ENCODE data around the gene FAM72B.
"Not testable (repeated sequence)": the region's sequence is repeated elsewhere in the genome, so short reads cannot be mapped to it uniquely, and the experiment has no call there.

Gene FAM72B

DNA sequence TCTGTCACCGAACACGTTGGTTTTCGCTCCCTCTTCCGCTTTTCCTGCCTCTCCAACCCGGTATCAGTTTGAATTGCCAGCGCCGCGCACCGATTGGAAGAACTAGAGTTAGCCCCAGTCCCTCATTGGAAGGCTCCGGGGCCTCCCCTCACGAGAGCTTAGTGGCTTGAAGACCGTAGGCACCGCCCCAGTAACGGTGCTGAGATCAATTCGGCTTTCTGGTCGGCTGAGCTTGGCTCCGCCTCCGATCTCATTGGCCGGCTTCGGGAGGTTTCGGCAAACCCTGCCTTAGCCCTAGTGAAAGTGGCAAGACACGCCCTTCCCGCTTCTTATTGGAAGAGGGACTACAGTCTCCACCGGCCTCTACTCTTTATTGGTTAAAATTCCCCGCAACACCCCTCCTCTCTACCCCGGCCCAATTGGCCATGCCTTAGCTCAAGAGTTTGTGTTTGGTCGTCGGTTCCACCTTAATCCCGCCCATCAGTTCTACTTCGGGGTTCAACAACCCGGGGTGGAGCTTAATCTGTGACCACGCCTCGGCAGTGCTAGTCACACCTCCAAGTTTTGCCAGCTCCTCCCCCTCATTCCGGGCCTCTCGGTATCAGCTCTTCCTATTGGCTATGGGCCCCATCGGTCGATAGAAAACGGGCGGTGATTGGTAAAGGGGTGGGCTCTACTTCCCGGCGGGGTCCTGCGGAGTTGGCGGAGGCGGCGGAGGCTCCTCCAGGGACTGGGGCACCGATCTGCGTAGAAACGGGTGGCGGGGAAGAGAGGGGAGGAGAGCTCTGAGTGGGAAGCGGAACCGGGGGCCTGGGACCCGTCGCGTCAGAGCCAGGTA is at the start of gene FAM72B, which contains the start of gene SRGAP2C:
TSS of gene FAM72B (minus strand) at position 51 of the 838 bp plus-strand sequence. CDS start 851 bp downstream, outside the sequence.
TSS of gene SRGAP2C (plus strand) at position 686 of the 838 bp plus-strand sequence. CDS start 2,472 bp downstream, outside the sequence.
- peak within 1 kb of the TSS; percentile 41 for H3K27ac ChIP-seq
- peak; percentile 98 for DNase-seq (ENCODE audit: low read depth, low spot score)

DNA sequence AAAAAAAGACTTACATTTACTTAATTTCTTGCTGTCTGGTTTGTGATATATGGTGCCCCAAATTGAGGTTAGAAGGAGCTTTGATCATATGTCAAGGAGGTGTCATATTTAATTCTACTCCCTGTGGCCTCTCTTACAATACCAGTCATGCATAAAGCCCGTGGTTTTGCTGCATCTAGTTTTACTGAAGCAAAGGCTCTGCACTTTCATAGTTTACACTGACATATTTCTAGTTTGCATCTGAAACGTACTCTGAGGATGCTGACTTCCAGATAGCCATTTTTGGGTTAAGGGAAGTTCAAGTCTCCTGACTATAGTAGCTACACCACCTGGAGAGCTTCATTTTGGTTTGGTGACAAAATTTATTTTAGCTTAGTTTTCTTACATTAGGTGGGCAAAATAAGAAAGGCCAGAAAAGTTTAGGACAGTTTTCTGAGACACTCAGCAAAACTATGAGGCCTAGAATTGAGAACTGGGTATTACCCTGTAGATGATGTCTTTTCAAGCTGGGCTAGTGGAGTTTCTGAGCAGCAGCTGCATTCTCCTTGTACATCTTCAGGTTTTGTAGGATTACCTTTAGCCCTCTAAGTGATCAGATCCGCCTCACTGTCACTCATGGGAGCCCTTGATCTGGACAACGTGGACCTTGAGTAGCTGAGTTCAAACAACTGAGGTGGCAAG is 48.4 kb upstream of the FAM72B start:
- not testable (repeated sequence) for H3K27ac ChIP-seq; DNase-seq (ENCODE audit: low read depth, low spot score)

DNA sequence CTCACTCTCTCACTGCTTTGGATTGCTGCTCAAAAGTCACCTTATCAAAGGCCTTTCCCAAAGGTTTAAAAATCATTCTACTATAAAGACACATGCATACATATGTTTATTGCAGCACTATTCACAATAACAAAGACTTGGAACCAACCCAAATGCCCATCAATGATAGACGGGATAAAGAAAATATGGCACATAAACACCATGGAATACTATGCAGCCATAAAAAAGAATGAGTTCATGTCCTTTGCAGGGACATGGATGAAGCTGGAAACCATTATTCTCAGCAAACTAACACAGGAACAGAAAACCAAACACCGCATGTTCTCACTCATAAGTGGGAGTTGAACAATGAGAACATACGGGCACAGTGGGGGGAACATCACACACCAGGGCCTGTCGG is 46.5 kb upstream of the FAM72B start:
- DNase-seq (ENCODE audit: low read depth, low spot score); H3K27ac ChIP-seq: not testable (repeated sequence)

DNA sequence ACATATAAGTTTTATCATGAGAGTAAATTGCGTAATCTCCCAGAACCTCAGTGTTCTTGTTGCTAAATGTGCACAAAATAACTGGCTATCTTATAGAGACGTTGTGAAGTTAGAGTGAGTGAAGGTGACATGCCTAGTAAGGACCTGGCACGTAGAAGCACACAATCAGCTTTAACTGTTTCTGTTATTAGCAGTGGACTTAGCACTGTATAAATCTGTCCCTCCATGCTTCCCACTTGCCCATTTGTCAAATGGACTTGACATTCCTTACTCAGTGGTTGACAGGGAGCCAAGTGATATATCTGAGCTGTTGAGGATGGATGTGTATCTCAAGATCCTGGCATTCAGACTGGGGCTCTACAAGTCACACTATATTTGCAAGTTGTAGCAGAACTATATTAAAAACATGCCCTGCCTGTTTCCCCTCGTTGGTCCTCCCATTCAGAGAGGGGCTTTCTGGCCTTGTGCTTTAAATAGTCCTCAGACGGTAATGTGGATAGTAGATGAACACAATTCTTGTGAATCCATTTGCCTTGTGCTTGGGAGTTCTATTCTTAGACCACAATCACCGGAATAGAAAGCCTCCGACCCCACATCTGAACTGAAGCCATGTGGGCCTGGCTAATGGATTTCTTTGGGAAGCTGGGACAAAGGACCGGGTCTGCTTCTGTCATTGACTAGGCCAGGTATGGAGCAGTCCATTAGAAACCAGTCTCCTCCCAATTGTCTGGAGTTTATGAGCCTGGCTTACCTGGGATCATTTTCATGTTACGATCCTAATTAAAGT is 43.6 kb upstream of the FAM72B start:
- not testable (repeated sequence) for DNase-seq (ENCODE audit: low read depth, low spot score); H3K27ac ChIP-seq

DNA sequence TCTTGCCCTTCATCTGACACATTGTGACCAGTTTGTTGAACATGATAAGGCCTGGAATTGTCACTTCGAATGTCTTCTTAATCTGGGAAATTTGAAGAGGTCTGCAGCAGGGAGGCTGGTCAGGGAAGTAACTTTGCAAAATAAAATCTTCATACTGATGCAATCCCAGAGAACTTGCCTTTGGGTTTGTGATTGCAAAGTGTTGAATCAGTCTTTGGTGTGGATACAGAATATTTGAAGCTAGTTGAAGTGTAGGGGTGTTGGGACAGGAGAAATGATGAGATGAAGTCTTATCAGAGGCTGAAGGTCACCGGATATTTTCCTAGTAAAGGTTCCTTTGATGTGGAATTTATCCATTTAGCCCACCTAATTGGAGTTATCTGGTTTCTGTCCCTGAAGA is 42.8 kb upstream of the FAM72B start:
- DNase-seq (ENCODE audit: low read depth, low spot score), result not testable (repeated sequence)

DNA sequence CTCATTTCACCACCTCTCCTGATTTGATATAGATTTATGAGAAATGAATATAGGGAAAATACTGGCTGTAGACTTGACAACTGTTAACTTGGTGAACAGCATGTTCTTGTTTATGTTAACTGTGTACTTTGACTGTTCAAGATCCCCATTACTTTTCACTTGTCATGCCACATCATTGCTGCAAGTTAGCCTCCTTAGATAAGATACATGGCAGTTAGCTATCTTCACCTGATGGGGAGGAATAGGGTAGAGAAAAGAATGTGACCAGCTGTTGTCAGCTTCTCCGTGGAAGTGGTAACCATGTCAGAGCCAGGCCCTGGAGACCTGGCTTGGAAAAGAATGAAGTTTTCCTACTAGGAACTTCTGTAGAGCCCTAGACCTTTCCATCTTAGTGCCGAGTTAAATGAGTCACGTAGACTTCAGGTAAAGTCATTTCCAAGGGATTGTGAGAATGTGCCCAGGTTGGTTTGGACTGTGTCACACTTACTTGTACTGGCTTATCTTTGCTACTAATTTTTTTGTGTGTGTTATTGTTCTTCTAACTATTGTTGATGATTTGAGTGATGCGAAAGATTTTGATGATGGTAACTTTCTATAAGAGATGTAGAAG is 42.3 kb upstream of the FAM72B start:
- H3K27ac ChIP-seq, result not testable (repeated sequence)

More for the DNA sequence above, 42.8 kb upstream of the FAM72B start:
- H3K27ac ChIP-seq, result not testable (repeated sequence)

DNA sequence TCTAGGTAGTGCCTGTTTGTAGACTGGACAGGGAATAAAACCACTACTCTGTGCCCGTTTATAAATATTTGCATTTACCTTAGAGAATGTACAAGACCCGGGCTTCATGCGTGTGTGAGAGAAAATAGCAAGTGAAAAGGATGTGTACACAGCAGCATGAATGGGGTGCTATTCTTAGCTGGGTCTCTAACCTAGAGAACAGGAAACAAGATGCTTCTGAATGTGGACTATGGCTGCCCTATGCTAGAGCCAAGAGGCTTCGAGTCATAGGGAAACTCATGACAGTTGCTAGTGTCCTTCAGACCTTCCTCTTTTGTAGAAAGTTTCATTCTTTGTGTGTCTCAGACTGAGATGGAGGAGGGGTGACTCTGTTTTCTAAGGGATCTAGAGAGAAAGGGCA is 40.6 kb upstream of the FAM72B start:
- not testable (repeated sequence) for DNase-seq (ENCODE audit: low read depth, low spot score); H3K27ac ChIP-seq

More for the DNA sequence above, 42.3 kb upstream of the FAM72B start:
- DNase-seq (ENCODE audit: low read depth, low spot score), result not testable (repeated sequence)

DNA sequence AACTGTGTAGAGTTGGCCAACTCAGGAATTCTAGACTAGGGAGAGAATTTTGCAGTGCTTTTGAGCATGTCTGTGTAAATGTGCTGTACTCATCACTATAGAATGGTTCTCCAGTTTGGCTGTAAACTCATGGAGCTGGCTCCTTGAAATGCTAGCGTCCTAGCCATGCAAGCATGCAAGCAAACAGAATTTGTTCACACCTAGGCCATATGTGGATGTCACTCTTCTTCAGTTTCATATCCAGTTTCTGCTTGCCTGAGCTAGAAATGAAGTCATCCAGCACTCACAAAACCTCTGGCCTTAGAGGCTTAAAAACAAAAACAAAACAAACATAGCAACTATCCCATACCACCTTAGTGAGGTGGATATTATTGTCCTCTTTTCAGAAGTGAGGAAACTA is 37.6 kb upstream of the FAM72B start:
- DNase-seq (ENCODE audit: low read depth, low spot score); H3K27ac ChIP-seq: not testable (repeated sequence)

DNA sequence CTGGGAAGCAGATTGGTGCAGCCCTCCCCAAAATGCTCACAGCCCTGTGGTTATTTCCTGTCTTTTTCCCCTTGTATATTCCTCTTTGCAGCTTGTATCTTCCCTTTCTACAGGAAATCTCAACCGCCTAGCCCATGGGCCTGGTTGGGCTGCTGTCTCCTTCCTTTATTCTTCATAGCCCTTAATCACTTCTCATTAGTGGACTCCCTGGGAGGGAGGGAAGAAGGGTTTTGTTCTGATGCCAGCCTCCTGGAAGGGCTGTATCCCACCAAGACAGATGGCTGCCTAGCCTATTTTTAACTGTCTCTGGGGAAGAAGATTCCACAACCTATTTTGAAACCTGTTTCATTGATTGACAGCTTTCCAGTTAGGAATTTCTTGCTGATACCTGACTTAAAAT is 32.5 kb upstream of the FAM72B start:
- not testable (repeated sequence) for DNase-seq (ENCODE audit: low read depth, low spot score); H3K27ac ChIP-seq

DNA sequence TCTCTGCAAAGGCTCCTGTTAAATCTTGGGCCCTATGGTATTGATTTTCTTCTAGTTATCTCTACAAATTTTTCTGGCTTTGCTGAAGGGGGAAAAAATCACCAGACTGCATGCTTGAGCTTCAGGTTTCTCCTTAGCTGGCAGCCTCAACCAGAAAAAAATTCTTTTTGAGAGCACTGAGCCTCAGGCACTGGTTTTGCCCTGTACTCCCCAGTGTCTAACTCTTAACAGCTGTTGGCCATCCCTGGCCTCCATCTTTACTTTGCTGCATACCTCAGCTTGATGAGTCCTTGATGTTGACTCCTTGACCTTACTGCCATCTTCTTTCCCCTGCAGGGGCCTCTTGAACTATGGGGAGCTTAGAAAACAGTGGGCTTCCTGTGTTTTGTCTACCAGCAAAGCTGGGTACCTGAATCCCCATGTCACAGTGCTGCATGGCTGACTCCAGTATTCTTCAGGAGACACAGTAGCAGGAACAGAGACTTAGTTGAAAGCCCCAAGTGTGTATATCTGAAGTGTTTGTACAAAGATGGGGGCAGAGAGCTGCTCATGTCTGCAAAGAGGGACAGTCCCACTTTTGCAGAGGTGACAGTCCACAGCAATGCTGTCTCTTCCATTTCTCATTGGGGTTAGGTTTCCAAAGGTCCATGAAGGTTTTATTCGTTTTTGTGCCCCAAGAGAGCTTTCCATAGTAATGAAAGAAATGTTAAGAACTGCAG is 31.7 kb upstream of the FAM72B start:
- DNase-seq (ENCODE audit: low read depth, low spot score); H3K27ac ChIP-seq: not testable (repeated sequence)

DNA sequence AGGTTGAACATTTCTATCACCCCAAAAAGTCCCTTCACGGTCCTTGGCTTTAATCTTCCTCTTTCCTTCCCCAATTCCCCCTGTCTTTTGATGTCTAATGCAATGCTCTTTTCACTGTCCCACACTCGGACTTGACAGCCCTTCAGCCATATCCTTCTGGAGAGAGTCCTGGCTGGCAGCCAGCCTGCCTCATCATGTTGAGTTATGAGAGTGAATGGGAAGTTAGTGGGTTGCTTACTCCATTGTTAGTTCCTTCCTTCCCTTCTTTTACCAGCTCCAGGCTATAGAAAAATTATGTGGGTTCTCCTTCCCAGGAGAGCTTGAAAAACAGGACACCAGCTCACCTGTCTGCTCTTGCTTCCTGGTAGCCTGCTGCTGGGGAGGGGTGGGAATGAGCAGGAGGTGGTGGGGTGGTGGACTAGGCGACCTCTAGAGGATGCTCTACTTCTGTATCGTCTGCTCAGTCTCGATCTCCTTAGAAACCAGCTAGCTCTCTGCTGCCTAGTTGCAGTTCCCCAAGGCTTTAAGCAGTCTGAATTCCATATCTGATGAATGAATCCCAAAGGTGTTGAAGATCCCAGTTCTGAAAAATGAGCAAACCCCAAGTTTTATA is 30.5 kb upstream of the FAM72B start:
- H3K27ac ChIP-seq; DNase-seq (ENCODE audit: low read depth, low spot score): not testable (repeated sequence)

DNA sequence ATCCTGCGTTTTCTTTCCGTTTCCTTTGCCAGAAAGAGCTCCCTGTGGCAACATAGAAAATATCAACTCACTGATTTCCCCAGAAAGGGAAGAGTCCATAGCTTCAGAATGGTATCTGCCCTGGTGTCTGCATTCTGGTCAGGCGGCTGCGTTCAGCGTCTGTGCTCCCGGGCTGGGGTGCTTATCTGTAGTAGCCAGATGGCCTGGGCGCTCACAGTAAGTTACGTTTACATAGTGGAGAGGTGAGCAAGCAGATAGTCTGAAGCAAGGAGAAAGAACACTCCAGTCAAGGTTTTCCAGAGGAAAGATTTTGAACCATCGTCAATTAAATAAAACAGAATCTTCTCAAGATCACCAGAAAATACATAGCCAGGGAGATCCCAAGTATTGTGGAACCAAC is 29.4 kb upstream of the FAM72B start:
- DNase-seq (ENCODE audit: low read depth, low spot score); H3K27ac ChIP-seq: not testable (repeated sequence)

DNA sequence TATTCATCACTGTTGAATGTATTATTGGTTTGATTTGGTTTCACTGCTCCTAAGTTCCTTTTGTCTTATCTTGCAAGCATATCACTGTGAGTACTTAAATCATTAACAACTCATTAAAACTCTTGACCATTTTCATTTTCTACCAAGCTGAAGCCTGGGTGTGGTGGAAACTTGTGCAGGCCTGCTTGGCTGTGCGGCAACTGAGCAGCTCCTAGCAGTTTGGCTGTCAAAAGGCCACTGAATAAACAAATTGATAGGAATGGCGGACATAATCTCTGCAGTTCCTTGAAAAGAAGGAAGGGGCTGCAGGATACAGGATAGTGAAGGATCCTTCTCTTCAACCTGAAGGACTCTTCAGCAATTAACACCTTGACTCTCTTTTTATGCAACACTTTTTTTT is 26.6 kb upstream of the FAM72B start:
- not testable (repeated sequence) for H3K27ac ChIP-seq; DNase-seq (ENCODE audit: low read depth, low spot score)

DNA sequence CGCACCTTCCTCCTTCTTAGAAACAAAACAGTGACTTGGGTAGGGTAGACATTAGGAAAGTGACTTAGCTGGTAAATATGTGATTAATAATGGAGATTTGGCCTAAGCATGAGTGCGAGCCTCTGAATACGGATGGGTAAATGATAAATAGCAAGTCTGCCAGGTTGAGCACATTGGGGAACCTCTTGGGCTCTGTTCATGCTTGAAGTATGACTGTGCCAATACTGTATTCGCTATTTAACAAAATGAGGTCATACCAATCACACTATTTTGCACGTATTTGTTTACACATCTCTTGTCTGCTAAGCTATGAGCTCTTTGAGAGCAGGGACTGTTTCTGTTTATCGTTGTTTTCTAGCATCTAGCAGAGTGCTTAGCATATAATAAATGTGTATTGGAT is 24.2 kb upstream of the FAM72B start:
- not testable (repeated sequence) for DNase-seq (ENCODE audit: low read depth, low spot score); H3K27ac ChIP-seq

DNA sequence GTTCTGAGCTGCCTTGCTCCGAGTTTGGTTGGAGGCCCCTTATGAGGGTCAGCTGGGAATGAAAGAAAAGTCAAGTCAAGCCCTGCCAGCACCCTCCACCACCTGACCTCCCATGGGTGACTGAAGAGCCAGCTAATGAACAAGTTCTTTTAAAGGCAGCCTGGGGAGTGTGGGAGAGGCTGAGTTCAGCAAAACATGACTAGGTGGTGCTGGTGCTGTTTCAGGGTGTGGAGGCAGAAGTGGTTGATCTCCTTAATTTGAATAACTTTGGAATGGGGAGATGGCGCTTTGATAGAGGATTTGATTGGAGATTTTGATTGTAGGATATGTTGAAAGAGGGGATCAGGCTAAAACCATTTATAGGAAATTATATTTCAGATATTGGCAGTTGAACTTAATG is 23.2 kb upstream of the FAM72B start:
- H3K27ac ChIP-seq; DNase-seq (ENCODE audit: low read depth, low spot score): not testable (repeated sequence)

DNA sequence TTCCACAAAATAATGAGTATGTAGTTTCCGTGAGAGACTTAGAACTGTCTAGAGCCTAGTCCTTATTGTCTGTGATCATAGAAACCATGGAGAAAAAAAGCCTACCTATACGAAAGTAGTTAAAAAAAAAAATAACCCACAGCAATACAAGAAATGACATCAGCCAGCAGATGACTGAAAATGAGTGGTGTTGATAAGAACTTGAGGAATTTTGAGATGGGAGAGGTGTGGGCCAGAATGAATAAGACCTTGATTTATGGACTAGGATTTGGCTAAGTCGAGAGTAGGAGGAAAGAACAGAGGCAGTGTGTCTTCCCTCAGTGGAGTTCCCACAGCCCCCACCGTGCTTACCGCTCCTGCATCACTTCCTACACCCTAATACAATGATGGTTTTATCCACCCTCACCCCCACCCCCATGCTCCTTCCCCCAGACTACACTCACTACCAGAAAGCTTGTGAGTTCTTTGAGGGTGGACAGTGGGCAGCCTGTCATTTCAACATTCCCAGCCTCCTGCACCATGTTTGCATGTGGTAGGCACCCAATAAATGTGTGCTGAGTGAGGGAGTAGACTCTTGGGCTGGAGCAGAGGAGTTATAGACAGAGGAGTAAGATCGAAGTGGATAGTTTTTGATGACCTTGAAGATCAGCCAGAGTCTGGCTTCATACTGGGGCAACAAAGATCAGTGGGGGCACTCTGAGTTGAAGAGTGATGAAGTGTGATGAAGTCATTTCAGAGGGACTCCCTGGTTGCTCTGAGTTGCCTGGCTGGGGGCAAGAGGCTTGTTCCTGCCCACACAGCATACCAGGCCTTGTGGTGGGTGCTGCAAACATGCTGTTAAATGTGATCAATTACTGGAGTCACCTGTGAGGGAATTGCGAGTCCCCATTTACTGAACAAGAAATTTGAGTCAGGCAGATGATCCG is 21.9 kb upstream of the FAM72B start:
- H3K27ac ChIP-seq; DNase-seq (ENCODE audit: low read depth, low spot score): not testable (repeated sequence)

DNA sequence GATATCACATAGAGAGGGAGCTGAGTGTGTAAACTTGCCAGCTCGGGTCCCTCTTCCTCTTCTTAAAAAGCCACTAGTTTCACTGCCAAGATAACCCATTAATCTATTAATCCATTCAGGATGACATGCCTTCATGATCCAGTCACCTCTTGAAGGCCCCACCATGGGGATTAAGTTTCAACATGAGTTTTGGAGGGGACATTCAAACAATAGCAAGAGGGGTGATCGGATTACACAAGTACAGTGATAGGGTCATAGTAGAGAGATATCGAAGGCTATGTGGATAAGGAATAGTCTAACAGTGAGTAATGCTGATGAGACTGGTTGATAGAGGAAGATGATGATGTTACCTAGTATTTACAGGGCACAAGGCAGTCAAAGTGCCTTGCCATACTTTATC is 18.8 kb upstream of the FAM72B start:
- DNase-seq (ENCODE audit: low read depth, low spot score); H3K27ac ChIP-seq: not testable (repeated sequence)
